Measurements from ENCODE around the gene ADAMTS12.

Gene ADAMTS12

GRCh38 chr5:33785571-33785970 lies 106.2 kb downstream of the ADAMTS12 start:
- FAIRE-seq (no peak), DNase-seq (ENCODE audit: insufficient read length, low spot score) (no peak)
- TF ChIP-seq POLR2A (IDR thresholded peaks at IDR 0.05; ENCODE audit: low read depth, low read length) (no peak), TAF1 (IDR thresholded peaks at IDR 0.05; ENCODE audit: low read depth, low read length) (no peak), SPI1 (IDR thresholded peaks at IDR 0.05; ENCODE audit: low read depth, low read length) (no peak), PAX5 (IDR thresholded peaks at IDR 0.05; ENCODE audit: insufficient read depth, low read length, severe bottlenecking) (no peak), POU2F2 (IDR thresholded peaks at IDR 0.05; ENCODE audit: low read depth, low read length) (no peak), POLR2AphosphoS5 (IDR thresholded peaks at IDR 0.05; ENCODE audit: low read depth, low read length) (no peak)

GRCh38 chr5:33781286-33781685 lies 110.5 kb downstream of the ADAMTS12 start:
- DNase-seq (ENCODE audit: insufficient read length, low spot score) = no peak
- FAIRE-seq = no peak

GRCh38 chr5:33776151-33776660 lies 115.6 kb downstream of the ADAMTS12 start:
- DNase-seq (ENCODE audit: insufficient read length, low spot score) (no peak), FAIRE-seq (no peak)
- TF ChIP-seq SPI1 (IDR thresholded peaks at IDR 0.05; ENCODE audit: low read depth, low read length) = no peak
- no peak for TF ChIP-seq POU2F2 (IDR thresholded peaks at IDR 0.05; ENCODE audit: low read depth, low read length)
- no peak for TF ChIP-seq PAX5 (IDR thresholded peaks at IDR 0.05; ENCODE audit: insufficient read depth, low read length, severe bottlenecking)
- no peak for TF ChIP-seq POLR2AphosphoS5 (IDR thresholded peaks at IDR 0.05; ENCODE audit: low read depth, low read length)
- no peak for TF ChIP-seq POLR2A (IDR thresholded peaks at IDR 0.05; ENCODE audit: low read depth, low read length)
- no peak for TF ChIP-seq TAF1 (IDR thresholded peaks at IDR 0.05; ENCODE audit: low read depth, low read length)

More at GRCh38 chr5:33781286-33781685, 110.5 kb downstream of the ADAMTS12 start:
- TF ChIP-seq POLR2A (IDR thresholded peaks at IDR 0.05; ENCODE audit: low read depth, low read length) = no peak
- TF ChIP-seq TAF1 (IDR thresholded peaks at IDR 0.05; ENCODE audit: low read depth, low read length) = no peak

- no peak for FAIRE-seq
- no peak for DNase-seq (ENCODE audit: insufficient read length, low spot score)
- TF ChIP-seq POLR2AphosphoS5 (IDR thresholded peaks at IDR 0.05; ENCODE audit: low read depth, low read length) = no peak
- TF ChIP-seq POLR2A (IDR thresholded peaks at IDR 0.05; ENCODE audit: low read depth, low read length) = no peak
- no peak for TF ChIP-seq POU2F2 (IDR thresholded peaks at IDR 0.05; ENCODE audit: low read depth, low read length)
- no peak for TF ChIP-seq TAF1 (IDR thresholded peaks at IDR 0.05; ENCODE audit: low read depth, low read length)
- TF ChIP-seq SPI1 (IDR thresholded peaks at IDR 0.05; ENCODE audit: low read depth, low read length) = no peak
- no peak for TF ChIP-seq PAX5 (IDR thresholded peaks at IDR 0.05; ENCODE audit: insufficient read depth, low read length, severe bottlenecking)
Observed at GRCh38 chr5:33774341-33774740, 117.4 kb downstream of the ADAMTS12 start.

- TF ChIP-seq POLR2A (IDR thresholded peaks at IDR 0.05; ENCODE audit: low read depth, low read length) = no peak
- no peak for TF ChIP-seq POLR2AphosphoS5 (IDR thresholded peaks at IDR 0.05; ENCODE audit: low read depth, low read length)
- TF ChIP-seq SPI1 (IDR thresholded peaks at IDR 0.05; ENCODE audit: low read depth, low read length) = no peak
- no peak for TF ChIP-seq TAF1 (IDR thresholded peaks at IDR 0.05; ENCODE audit: low read depth, low read length)
- TF ChIP-seq PAX5 (IDR thresholded peaks at IDR 0.05; ENCODE audit: insufficient read depth, low read length, severe bottlenecking) = no peak
- TF ChIP-seq POU2F2 (IDR thresholded peaks at IDR 0.05; ENCODE audit: low read depth, low read length) = no peak
- peak; percentile 35 for FAIRE-seq
- no peak for DNase-seq (ENCODE audit: insufficient read length, low spot score)
Observed at GRCh38 chr5:33772380-33772897, 119.4 kb downstream of the ADAMTS12 start.

- TF ChIP-seq POLR2A (IDR thresholded peaks at IDR 0.05; ENCODE audit: low read depth, low read length) (no peak), SPI1 (IDR thresholded peaks at IDR 0.05; ENCODE audit: low read depth, low read length) (no peak), TAF1 (IDR thresholded peaks at IDR 0.05; ENCODE audit: low read depth, low read length) (no peak), POLR2AphosphoS5 (IDR thresholded peaks at IDR 0.05; ENCODE audit: low read depth, low read length) (no peak), PAX5 (IDR thresholded peaks at IDR 0.05; ENCODE audit: insufficient read depth, low read length, severe bottlenecking) (no peak), POU2F2 (IDR thresholded peaks at IDR 0.05; ENCODE audit: low read depth, low read length) (no peak)
- DNase-seq (ENCODE audit: insufficient read length, low spot score) = no peak
- no peak for FAIRE-seq
Observed at GRCh38 chr5:33769968-33770367, 121.8 kb downstream of the ADAMTS12 start.

- FAIRE-seq = no peak
- no peak for DNase-seq (ENCODE audit: insufficient read length, low spot score)
- TF ChIP-seq TAF1 (IDR thresholded peaks at IDR 0.05; ENCODE audit: low read depth, low read length) = no peak
- TF ChIP-seq POLR2A (IDR thresholded peaks at IDR 0.05; ENCODE audit: low read depth, low read length) = no peak
- no peak for TF ChIP-seq POU2F2 (IDR thresholded peaks at IDR 0.05; ENCODE audit: low read depth, low read length)
- no peak for TF ChIP-seq PAX5 (IDR thresholded peaks at IDR 0.05; ENCODE audit: insufficient read depth, low read length, severe bottlenecking)
- TF ChIP-seq POLR2AphosphoS5 (IDR thresholded peaks at IDR 0.05; ENCODE audit: low read depth, low read length) = no peak
- TF ChIP-seq SPI1 (IDR thresholded peaks at IDR 0.05; ENCODE audit: low read depth, low read length) = no peak
Observed at GRCh38 chr5:33769196-33769595, 122.6 kb downstream of the ADAMTS12 start.

GRCh38 chr5:33766023-33766422 lies 125.8 kb downstream of the ADAMTS12 start:
- no peak for TF ChIP-seq POLR2AphosphoS5 (IDR thresholded peaks at IDR 0.05; ENCODE audit: low read depth, low read length)
- DNase-seq (ENCODE audit: insufficient read length, low spot score) (no peak), FAIRE-seq (peak; percentile 91)

GRCh38 chr5:33764786-33765185 lies 127.0 kb downstream of the ADAMTS12 start:
- FAIRE-seq (peak; percentile 68), DNase-seq (ENCODE audit: insufficient read length, low spot score) (no peak)
- TF ChIP-seq POLR2AphosphoS5 (IDR thresholded peaks at IDR 0.05; ENCODE audit: low read depth, low read length) (no peak), POU2F2 (IDR thresholded peaks at IDR 0.05; ENCODE audit: low read depth, low read length) (no peak), TAF1 (IDR thresholded peaks at IDR 0.05; ENCODE audit: low read depth, low read length) (no peak), PAX5 (IDR thresholded peaks at IDR 0.05; ENCODE audit: insufficient read depth, low read length, severe bottlenecking) (no peak), POLR2A (IDR thresholded peaks at IDR 0.05; ENCODE audit: low read depth, low read length) (no peak), SPI1 (IDR thresholded peaks at IDR 0.05; ENCODE audit: low read depth, low read length) (no peak)

- no peak for TF ChIP-seq POLR2A (IDR thresholded peaks at IDR 0.05; ENCODE audit: low read depth, low read length)
- TF ChIP-seq POLR2AphosphoS5 (IDR thresholded peaks at IDR 0.05; ENCODE audit: low read depth, low read length) = no peak
- no peak for TF ChIP-seq PAX5 (IDR thresholded peaks at IDR 0.05; ENCODE audit: insufficient read depth, low read length, severe bottlenecking)
- no peak for TF ChIP-seq TAF1 (IDR thresholded peaks at IDR 0.05; ENCODE audit: low read depth, low read length)
- TF ChIP-seq POU2F2 (IDR thresholded peaks at IDR 0.05; ENCODE audit: low read depth, low read length) = no peak
- no peak for TF ChIP-seq SPI1 (IDR thresholded peaks at IDR 0.05; ENCODE audit: low read depth, low read length)
- DNase-seq (ENCODE audit: insufficient read length, low spot score) = no peak
- FAIRE-seq = peak; percentile 66
Observed at GRCh38 chr5:33763435-33763834, 128.4 kb downstream of the ADAMTS12 start.
